Endothelial cell of hepatic sinusoid (primary cell): ENCODE data around the gene RNF8.
"Not testable (repeated sequence)": the region's sequence is repeated elsewhere in the genome, so short reads cannot be mapped to it uniquely, and the experiment has no call there.

Experiments
- in situ Hi-C: cut with HindIII; loops from 2 replicates; pipeline ENCODE4 v1.10.0; 2017; ENCODE audit warnings: low sequenced_read_pairs

The RNF8 gene

DNA sequence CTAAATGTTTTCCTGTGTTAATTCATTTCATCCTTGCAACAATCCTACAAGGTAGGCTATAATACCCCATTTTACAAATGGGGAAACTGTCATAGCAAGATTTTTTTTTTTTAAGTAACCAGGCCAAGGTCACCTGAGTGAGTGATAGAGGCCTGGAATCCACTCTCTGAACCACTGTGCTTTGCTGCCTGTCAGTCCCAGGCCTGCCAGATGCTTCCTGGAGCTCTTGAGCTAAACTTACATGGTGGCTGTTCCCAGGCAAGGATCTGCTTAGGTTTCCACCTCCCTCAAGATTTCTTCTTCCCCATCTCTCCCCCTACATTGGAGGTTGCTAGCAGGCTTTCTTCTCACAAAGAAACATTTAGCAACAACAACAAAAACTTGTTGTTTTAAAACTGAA lies 32.7 kb upstream of the RNF8 start:
- in situ Hi-C loops = no loop called here

- in situ Hi-C loops = no loop called here
Measured at GRCh38 chr6:37321516-37322415, 32.0 kb upstream of the RNF8 start.

- in situ Hi-C loops = no loop called here
Measured at GRCh38 chr6:37323580-37323979, 30.2 kb upstream of the RNF8 start.

DNA sequence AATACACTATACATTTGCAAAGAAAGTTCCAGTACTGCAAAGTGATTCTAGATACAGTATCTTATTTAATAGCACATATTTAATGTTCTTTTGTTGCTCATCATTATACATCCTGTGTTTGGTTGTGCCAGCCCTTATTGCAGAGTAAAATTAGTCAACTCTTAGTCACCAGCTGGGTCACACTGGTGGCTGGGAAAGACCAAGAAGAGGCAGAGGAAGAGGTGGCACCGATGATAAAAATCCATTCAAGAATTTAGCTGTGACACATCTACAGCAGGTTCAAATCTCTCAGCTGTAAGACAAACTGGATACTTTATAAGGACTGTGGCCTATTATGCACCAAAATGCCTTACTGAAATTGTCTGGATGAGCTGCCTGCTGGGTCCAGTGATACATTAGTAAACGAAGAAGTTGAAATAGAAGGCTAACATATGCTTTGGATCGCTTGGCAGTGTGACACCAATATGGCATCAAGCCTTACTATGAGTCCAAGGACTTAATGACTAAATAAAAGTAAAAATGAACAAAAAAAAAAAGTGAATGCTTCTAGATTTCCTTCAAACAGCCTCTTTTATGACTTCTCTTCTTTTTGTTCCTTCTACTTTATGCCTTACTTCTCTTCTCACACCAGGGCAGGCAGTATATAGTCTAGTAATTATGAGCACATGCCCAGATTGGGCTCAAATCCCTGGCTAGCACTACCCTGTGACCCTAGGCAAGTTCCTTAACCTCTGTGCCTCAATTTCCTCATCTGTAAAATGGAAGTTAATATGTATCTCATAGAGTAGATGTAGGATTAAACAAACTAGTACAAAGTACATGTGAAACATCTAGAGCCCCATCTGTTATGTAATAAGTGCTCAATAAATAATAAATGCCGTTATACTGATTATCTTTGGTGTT lies 29.4 kb upstream of the RNF8 start:
- in situ Hi-C loops = loop anchor here (5.0 kb wide), 1 partner anchor 48 kb away; no protein-coding TSS in a partner anchor

GRCh38 chr6:37330345-37330744 lies 23.4 kb upstream of the RNF8 start:
- in situ Hi-C loops = not testable (repeated sequence)

GRCh38 chr6:37331047-37331446 lies 22.7 kb upstream of the RNF8 start:
- in situ Hi-C loops = no loop called here

- in situ Hi-C loops = no loop called here
Measured at GRCh38 chr6:37332894-37333293, 20.9 kb upstream of the RNF8 start.

DNA sequence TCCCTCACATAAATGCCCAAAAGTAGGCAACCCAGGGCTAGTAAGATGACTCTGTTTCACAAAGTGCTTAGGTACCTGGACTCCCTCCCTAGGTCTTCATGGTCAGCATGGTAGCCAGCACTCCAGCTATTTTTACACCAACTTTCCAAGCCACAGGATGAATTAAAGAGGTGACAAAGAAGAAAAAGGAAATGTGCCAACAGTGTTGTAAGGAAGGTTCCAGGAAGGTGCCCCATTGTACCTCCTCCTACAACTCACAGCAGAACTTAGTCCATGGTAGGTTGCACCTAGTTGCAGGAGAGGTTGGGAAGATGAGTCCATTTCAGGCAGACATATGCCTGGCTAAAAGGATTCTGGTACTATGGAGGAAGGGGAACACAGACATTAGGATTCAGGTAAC lies 19.7 kb upstream of the RNF8 start:
- in situ Hi-C loops = no loop called here

DNA sequence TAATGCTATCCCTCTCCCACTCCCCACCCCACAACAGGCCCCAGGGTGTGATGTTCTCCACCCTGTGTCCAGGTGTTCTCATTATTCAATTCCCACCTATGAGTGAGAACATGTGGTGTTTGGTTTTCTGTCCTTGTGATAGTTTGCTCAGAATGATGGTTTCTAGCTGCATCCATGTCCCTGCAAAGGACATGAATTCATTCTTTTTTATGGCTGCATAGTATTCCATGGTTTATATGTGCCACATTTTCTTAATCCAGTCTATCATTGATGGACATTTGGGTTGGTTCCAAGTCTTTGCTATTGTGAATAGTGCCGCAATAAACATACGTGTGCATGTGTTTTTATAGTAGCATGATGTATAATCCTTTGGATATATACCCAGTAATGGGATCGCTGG lies 15.5 kb upstream of the RNF8 start:
- in situ Hi-C loops = not testable (repeated sequence)

GRCh38 chr6:37338745-37339255 lies 15.0 kb upstream of the RNF8 start:
- in situ Hi-C loops = no loop called here

- in situ Hi-C loops = no loop called here
Measured at GRCh38 chr6:37339741-37340638, 13.8 kb upstream of the RNF8 start.

GRCh38 chr6:37340639-37340943 lies 13.2 kb upstream of the RNF8 start:
- in situ Hi-C loops = no loop called here

- in situ Hi-C loops = no loop called here
Measured at GRCh38 chr6:37343248-37343647, 10.5 kb upstream of the RNF8 start.

DNA sequence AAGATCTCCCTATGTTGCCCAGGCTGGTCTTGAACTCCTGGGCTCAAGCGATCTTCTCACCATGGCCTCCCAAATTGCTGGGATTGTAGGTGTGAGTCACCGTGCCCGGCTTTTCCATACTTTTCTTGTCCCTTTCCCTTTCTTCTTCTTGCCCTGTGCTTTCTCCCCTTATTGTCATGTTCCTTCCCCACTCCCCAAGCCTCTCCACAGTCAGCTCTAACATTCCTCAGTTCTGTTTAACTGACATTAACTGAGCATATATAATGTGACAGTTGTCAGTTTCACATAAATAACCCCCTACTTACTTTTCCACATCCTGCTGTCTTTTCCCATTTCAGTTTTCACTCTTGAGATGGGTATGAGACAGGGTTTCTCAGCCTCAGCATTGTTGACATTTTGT lies 9.5 kb upstream of the RNF8 start:
- in situ Hi-C loops = no loop called here

- in situ Hi-C loops = not testable (repeated sequence)
Measured at GRCh38 chr6:37345804-37346203, 8.0 kb upstream of the RNF8 start.

DNA sequence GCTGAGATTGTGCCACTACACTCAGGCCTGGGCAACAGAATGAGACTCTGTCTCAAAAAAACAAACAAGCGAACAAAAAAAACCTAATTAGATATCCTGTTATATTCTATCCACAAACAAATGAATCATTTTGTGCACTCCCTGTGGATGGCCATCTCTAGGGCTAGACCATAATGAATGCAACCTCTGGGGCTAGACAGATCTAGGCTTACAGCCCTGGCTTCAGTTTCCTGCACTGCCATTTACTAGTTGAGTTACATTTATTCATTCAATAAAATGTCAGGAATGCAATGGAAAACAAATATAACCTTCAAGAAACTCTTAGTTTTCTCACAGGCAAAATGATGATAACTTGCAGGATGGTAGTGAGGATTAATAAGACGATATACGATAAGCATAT lies 6.6 kb upstream of the RNF8 start:
- in situ Hi-C loops = no loop called here

- in situ Hi-C loops = no loop called here
Measured at GRCh38 chr6:37347670-37348111, 6.1 kb upstream of the RNF8 start.

DNA sequence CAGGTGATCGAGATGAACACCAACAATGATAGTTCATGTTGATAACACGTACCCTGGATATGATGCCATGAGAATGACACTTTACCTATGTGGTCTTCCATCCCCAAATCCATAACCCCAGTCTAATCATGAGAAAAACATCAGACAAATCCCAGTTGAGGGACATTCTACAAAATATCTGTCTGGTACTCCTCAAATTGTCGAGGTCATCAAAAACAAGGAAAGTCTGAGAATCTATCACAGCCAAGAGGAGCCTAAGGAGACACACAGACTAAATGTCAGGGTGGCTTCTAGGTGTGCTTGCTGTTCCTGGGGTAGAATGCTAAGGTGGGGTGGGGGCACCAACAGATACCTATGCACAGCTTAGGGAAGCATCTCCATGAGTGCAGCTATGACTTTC lies 2.8 kb upstream of the RNF8 start:
- in situ Hi-C loops = loop anchor here (25.0 kb wide), 1 partner anchor 311 kb away; no protein-coding TSS in a partner anchor

- in situ Hi-C loops = loop anchor here (25.0 kb wide), 1 partner anchor 310 kb away; no protein-coding TSS in a partner anchor
Measured at GRCh38 chr6:37352384-37352783, 1.4 kb upstream of the RNF8 start.
